HG03565 (cell line): ENCODE data around the gene HTR1D.

Source experiments
- ATAC-seq: cut with Tn5 transposase; IDR thresholded peaks from one replicate; pipeline ENCODE4 v1.9.1; 2021; ENCODE audit warnings: mild to moderate bottlenecking, moderate library complexity; ENCODE audit not compliant: unreplicated experiment

Gene HTR1D

DNA sequence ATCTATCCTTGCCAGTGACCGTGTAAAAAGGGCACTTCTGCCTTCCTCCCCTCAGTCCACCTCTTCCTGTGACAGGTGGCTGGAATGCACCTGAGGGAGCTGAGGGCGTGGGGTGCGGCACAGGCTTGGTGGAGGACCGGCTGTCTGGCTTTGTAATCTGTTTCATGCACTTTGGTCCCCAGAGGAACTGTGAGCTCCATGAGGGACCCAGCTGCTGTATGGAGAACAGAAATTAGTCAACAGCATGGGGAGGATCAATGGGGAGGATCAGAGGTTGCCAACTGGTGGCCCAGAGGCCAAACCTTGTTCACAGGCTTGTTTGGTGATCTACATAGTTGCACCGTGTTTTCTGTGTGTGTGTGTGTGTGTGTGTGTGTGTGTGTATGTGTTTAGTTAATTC lies 29.7 kb downstream of the HTR1D start:
- ATAC-seq: no peak

DNA sequence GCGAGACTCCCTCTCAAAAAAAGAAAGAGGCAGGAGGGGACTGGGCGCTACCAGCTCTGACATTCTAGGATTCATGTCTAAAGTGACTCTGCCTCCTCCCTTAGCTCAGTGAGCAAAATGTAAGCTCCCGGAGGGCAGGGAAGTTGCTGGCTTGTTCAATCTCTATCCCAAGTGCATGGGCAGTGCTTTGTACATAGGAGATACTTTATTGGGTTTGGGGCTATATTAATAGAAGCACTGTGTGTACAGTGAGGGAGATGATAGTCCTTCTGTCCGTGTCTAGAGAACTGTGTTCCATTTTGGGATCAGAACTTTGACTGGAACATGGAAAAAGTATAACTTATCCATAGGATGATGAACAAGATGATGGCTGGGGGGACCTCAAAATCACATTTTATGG lies 31.9 kb downstream of the HTR1D start:
- ATAC-seq: no peak

DNA sequence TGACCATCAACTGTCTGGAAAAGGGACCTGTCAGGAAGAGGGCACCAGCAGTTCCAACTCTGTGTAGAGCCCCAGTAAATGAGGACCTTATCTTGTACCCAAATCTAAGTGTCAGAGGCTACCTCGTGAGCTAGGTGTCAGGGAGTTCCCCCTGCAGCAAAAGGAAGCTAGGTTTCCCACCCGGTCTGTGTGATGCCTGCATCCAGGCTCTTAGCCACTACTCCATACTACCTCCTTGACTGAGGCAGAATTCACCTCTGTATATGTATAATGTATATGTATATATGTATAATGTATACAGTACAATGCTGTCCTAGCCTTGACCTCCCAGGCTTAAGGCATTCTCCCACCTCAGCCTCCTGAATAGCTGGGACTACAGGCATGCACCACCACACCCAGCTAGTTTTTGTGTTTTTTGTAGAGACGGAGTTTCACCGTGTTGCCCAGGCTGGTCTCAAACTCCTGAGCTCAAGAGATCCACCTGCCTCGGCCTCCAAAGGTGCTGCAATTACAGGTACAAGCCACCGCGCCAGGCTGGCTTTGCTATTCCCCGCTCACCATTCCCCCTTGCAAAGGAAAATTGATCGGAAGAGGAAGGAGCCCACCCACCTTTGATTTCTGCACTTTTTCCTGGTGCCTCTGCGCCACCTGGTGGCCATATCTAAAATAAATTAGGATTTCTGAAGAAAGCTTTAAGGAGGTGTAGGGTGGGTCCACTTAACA lies 32.9 kb downstream of the HTR1D start:
- no peak for ATAC-seq

DNA sequence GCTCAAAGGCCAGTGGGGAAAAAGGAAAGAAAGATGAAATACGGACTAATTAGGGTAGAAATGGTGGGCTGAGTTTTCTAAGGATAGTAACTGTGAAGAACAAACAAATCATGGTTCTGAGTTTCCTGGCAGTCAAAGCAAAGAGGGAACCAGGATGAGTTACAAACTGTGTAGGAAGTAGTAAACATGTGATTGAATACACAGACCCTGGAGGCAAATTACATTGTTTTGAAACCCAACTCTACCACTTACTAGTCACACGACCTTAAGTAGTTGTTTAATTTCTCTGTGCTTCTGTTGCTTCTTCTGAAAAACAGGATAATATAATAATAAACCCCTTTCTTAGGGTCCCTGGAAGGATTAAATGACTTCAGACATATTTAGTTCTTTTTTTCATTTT lies 37.4 kb downstream of the HTR1D start:
- no peak for ATAC-seq

DNA sequence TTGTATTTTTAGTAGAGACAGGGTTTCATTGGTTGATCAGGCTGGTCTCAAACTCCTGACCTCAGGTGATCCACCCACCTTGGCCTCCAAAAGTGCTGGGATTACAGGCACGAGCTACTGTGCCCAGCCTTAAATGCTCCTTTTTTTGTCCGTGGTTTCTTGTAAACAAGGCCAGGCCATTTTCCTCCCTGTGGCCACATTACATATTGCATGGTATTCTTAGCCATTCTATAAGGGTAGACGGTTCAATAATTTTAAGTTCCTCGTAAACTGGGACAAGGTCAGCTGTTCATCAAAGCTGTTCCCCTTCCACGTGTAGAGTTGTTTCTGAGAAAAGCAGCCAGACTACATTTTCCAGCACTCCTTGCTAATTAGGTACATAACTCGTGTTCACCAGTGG lies 38.4 kb downstream of the HTR1D start:
- no peak for ATAC-seq

DNA sequence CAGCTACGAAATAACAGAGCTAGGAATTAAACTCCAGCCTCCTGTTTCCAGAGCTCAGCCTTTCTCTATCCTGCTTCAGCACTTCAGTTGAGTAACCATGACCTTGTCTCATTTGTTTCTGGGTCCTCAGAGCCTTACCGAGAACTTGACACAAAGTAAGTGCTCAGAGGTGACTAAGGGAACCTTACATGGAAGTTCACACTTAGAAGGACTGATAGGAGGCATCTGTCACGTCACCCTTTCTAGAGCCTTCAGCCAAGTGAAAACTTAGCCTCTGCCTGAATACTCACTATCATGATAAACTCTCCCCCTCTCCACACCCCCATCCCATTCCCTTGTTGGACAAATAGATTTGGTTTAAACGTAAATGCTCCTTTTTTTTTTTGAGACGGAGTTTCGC lies 38.9 kb downstream of the HTR1D start:
- ATAC-seq: no peak

DNA sequence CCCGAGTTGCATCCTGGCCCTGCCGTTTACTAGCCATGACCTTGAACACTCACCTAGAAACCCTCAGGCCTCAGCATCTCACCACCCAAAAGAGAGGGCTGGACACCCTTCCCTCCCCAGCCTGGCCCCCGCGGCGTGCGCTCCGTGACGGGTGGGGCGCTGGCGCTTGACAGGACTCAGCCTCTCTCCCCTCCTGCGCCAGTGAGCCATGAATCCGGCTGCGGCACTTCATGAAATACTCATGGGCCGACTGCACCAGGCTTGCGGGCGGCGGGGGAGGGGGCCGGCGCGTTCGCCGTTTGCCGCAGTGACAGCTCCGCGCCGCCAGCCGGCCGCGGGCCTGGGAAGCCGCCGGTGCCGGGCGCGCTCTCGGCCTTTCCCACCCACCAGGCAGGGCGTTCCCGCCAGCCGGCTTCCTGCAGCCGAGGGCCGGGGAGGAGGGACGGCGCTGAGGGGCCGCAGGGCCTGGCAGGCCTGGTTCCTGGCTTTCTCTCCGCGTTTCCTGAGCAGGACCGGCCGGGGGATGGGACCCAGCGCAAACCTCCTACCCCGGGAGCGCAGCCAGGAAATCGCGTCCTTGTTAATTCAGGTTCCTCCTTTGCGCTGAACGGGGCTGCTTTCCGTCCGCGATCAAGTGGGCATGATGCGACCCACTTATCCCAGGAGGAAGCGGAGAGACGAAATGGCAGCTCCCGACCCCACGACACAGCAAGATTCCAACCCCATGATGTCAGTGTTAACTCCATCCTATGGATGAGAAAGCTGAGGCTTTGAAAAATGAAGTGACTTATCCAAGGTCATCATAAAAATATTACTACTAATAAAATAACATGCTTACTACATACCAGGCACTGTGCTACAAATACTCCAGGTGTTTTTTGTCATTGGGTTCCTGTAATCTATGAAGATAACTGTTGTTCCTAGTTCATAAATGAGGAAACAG lies 39.6 kb downstream of the HTR1D start:
- ATAC-seq: no peak

DNA sequence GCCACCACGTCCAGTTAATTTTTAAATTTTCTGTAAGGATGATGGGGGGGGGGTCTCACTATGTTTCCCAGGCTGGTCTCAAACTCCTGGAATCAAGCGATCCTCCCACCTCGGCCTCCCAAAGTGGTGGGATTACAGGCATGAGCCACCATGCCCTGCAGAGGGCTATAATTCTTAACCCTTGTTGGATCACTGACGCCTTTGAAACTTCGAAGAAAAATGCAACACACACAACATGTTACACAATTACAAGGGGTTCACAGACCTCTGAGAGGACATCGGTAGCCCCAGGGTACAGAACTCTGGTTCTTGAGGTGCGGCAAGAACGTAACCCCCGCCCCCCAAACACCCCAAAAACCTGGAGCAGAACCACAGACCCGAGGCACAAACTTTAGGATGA lies 40.3 kb downstream of the HTR1D start:
- ATAC-seq: no peak

DNA sequence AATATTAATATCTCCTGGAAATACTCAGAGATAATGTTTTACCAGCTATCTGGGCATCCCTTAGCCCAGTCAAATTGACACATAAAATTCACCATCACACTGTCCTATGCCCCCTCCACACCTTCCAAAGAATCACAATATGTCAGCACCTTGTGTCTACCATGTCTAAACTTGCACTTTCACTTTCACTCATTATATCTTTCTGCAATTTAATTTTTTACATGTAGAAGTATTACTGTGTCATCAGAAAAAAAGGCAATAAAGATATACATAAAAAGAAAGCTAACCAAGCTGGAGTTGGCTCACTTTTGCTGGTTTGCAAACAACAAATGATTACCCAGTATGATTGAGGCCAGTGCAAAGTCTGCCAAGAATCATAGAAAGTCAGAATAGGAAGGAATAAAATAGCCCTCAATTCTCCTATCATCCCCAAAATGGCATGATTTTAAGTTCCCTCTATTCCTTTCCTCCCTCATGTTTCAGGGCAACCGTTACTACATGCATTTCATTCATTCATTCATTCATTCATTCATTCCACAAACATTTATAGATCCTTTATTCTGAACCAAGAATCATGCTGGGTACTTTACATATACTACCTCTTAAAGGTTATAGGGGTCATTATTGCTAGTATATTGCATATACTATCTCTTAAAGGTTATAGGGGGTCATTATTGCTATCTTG lies 42.7 kb downstream of the HTR1D start:
- no peak for ATAC-seq

DNA sequence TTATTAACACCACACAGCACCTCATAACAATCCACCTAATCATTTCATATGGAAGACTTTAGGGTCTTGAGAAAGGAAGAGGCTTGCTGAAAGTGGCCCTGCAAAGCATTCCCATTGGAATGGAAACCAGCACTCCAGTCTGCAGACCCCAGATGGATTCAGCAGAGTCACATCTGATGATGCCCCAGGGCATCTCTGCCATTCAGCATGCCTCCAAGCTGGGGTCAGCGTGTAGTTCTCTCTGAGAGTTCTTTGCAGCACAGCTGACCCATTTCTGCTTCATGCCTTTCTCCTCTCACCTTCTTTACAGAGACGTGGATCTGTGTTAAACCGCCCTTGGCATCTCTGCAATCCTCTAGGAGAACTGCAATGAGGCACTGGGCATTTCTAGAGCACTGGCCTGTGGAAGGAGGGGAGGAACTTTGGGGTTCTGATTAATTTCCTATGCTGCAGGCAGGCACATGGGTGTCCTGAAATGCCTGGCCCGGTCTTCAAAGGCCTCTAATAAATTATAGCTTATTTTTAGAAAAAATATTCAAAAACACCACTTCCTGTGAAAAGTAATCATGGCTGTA lies 46.0 kb downstream of the HTR1D start:
- ATAC-seq: no peak

DNA sequence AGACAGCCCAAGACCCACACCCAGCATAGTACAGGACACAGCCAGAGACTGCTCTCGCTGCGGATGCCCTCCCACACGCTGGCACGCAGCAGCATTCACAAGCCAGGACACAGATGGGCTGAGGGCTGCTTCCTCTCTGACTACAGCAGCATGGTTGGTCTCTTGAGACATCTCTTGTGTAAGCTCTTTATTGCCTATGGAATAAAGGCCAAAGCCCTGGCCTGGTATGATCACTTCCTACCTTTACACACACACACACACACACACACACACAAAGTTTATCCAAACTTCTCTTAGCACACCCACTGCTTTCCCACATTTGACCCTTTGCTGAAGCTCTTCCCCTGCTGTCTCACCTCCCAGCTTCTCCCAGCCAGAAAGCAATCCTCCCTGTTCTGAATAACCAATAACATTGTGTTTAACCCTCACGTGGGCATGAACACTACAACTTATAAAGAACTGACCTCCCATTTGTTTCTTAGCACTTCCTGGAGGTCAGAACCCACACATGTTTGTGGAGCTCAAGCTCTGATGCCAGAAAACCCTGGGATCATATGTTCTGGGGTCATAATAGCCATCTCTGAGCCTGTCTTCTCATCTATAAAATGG lies 47.5 kb downstream of the HTR1D start:
- no peak for ATAC-seq

DNA sequence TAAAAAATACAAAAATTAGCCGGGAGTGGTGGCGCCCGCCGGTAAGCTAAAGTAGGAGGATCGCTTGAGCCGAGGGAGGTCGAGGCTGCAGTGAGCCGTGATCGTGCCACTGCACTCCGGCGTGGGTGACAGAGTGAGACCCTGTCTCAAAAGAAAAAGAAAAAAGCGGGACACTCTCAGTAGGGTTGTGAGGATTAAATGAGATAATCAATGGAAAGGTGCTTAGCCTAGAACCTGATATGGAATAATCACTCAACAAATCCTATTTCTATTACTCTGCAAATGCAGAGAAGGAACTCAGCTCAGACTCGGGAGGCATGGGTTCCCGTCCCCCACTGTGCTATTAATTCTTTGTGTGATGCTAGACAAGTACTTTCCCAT lies 48.1 kb downstream of the HTR1D start:
- no peak for ATAC-seq

DNA sequence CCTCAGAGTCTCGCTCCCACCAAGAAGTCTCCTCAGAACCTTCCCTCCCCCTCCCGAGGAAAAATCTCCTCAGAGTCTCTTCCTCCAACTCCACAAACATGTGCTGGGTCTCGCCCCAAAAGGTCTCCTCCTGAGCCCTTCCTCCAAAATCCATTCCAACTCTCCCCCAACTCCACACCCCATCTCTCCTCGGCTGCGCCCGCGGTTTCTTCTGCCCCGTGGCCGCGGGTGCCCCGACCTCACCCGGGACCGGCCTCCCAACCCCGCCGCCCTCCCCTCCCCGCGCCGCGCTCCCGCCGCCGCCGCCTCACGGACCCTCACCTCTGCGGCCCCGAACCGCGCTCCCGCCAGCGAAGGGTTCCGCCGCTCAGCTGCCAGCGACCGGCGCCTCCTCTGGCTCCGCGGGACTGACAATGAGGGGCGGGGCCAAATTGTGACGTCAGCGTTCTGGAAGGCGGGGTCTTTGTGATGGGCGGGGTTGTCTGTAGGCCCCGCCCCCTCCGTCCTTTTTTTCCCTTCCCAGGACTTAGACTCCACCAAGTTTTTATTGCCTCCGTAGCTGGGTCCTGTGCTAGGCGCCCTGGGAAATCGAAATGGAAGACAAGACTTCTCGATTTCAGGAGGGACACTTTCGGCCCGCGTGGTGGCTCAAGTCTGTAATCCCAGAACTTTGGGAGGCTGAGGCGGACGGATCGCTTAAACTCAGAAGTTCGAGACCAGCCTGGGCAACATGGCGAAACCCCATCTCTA lies 48.7 kb downstream of the HTR1D start, which contains the start of gene LUZP1:
Gene LUZP1 (minus strand): TSS at position 412 of the 750 bp plus-strand sequence.
- no peak for ATAC-seq

DNA sequence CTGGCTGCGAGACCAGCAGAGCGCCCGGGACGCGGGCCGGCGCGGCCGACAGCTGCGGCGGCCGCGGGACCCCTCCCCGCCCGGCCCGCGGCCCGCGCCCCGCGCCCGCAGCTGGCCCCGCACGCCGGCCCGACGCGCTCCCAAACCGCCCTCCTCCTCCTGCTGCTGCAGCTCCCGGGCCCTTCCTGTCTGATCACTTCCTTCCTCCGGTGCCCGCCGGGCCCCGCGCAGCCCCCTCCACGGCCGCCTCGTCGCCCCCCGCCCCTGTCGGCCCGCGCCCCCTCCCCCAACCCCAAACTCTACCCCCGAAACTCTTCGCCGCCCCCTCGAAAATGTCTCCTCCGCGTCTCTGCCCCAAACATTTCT lies 49.2 kb downstream of the HTR1D start:
- ATAC-seq: no peak

DNA sequence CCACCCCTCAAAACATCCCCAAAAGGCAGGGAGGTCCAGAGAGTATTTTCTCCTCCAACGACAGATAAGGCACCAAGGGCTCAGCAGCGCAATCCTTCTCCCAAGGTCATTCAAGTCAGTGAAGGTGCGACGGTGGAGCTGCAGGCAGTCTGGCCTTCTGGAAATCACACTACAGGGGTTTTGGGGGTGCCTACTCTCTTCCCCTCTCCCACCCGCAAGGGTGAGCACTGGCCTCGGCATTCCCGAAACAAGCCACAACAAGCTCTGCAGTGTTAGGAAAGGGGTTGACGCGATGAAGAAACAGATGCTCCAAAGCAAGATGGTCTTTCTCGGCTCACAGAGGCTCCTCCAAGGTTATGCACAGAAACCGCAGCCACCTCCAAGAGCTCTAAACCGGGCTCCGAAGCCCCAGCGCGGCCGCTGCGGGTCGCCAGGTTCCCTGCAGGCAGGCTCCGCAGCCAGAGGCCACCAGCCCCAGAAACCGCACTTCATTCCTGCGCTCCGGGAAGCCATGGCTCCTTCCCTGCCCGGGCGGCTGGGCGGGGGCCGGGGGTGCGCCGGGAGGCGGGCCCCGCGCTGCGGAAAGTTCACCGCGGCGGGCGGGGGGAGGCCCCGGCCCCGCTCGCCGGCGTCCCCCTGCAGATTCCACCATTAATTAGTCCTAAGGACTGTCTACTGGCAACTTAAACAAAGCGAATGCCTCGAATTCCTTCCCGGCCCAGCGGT lies 49.8 kb downstream of the HTR1D start:
- no peak for ATAC-seq

DNA sequence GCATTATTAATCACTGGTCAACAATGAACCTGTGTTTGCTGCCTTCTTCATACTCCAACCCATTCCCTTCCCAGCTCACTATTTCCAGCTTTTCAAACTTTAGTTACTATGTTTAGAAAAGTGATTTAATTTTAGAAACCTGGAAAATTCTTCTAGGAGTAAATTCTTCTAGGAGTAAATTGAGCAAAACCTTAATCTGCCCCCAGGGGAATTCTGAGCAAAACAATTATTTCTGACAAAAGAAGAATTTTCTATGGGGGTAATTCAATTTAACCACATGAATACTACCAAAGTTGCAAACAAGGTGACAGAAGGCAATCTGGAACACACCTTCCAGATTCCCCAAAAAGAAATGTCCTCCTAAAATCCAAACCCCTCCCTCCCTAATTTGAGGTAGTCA lies 50.4 kb downstream of the HTR1D start:
- no peak for ATAC-seq

DNA sequence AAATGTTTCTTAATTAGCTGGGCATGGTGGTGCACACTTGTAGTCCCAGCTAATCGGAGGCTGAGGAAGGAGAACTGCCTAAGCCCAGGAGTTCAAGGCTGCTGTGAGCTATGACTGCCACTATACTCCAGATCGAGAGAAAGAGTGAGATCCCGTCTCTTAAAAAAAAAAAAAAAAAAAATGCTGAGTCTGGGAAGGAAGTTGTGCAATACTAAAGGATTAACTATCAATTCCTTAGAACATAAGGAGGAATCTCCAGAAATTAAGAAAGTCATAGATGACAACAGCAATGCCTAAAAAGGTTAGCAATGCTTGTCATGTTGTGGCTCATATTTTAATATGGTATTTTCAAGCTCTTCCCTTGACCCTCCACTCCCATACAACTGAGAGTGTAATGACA lies 53.9 kb downstream of the HTR1D start:
- no peak for ATAC-seq

DNA sequence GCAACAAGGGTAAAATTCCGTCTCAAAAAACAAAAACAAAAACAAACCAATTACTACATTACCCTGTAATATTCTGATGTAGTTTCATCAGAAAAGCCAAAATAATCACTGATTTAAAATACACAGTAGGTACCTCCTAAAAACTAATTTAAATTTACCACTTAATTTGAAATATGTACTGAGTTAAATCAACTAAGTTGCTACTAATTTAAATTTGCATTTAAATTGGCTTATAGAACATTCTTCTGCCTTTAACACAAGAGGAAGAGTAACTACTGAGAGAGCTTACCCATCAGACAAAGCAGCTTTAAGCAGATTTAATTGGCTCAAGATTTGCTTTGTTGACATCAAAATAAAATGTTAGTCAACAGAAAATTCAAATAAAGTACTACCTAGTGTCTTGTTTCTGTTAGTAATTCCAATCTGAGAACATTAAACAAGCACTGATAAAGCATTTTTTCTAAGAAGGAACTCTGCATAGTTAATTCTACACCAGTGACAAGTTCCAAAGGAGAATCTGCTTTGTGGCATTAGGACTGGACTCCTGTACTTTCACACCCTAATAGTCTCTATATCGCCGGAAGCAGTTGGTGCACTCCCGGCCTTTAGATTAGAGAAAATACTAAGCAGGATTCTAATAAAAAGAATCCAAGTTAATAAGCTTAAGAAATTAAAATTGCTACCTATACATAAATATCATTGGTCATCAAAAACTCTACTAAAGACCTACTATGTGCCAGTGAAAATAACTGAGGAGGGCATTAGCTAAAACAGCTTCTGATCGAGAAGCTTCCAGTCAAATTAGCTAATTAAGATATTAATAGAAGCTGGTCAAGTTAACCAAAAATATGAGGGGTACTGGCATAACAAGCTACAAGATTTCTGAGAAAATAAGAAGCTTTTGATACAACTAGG lies 57.1 kb downstream of the HTR1D start:
- ATAC-seq: no peak

DNA sequence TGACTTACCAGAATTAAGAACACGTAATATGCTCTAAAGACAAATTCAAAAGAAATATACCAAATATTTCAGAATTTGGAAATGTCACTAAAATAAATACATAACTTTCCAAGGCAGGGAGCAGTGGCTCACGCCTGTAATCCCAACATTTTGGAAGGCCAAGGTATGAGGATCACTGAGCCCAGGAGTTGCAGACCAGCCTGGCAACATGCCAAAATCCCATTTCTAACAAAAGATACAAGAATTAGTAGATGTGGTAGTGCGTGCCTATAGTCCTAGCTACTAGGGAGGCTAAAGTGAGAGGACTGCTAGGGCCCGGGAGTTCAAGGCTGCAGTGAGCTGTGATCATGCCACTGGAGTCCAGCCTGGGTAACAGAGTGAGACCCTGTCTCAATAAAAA lies 60.4 kb downstream of the HTR1D start:
- ATAC-seq: no peak
